Endothelial cell (in vitro differentiated cells): ENCODE measurements around the gene TNFRSF8. TPM values are rescaled to one million over a fixed set of nuclear protein-coding genes. Genes with fewer than 3 reads are reported as not detected.

ENCODE experiments used
- DNase-seq: peaks from one replicate; pipeline ENCODE4 v3.0.0; 2021; ENCODE audit warnings: low spot score
- H3K27ac Mint-ChIP-seq: one replicate; pipeline ENCODE4 v1.8.0; 2021; ENCODE audit warnings: mixed read lengths, inconsistent platforms; ENCODE audit not compliant: unreplicated experiment
- H3K27me3 Mint-ChIP-seq: one replicate; pipeline ENCODE4 v1.8.0; 2021; ENCODE audit warnings: mild to moderate bottlenecking, moderate library complexity, mixed read lengths, inconsistent platforms; ENCODE audit not compliant: unreplicated experiment
- H3K36me3 Mint-ChIP-seq: one replicate; pipeline ENCODE4 v1.8.0; 2021; ENCODE audit warnings: mild to moderate bottlenecking, low read depth, mixed read lengths, inconsistent platforms; ENCODE audit not compliant: unreplicated experiment
- H3K4me1 Mint-ChIP-seq: one replicate; pipeline ENCODE4 v1.8.0; 2021; ENCODE audit warnings: mild to moderate bottlenecking, mixed read lengths, inconsistent platforms; ENCODE audit not compliant: unreplicated experiment
- H3K4me3 Mint-ChIP-seq: one replicate; pipeline ENCODE4 v1.8.0; 2021; ENCODE audit warnings: mild to moderate bottlenecking, mixed read lengths, inconsistent platforms; ENCODE audit not compliant: unreplicated experiment
- H3K9me3 Mint-ChIP-seq: one replicate; pipeline ENCODE4 v1.8.0; 2021; ENCODE audit warnings: mixed read lengths, inconsistent platforms; ENCODE audit not compliant: unreplicated experiment
- total RNA-seq: library from RNA; stranded (reverse); fragmentation: NEBNext Ultra II Directional; extraction: Animal tissue kit (Norgen Biotek cat#: 25700); gene quantifications from one replicate; pipeline ENCODE4 v1.2.1, GENCODE V29; 2021; ENCODE audit not compliant: unreplicated experiment
- TF ChIP-seq, protein P1 (sequence below): fragments of 200-600 bp; sonication (generic); IDR thresholded peaks from one replicate; pipeline ENCODE4 v1.5.0; 2021; ENCODE audit warnings: antibody characterized with exemption; ENCODE audit not compliant: unreplicated experiment

TNFRSF8 gene
- total RNA-seq, 1 donor from 2014 or later, result 1.9 TPM

DNA sequence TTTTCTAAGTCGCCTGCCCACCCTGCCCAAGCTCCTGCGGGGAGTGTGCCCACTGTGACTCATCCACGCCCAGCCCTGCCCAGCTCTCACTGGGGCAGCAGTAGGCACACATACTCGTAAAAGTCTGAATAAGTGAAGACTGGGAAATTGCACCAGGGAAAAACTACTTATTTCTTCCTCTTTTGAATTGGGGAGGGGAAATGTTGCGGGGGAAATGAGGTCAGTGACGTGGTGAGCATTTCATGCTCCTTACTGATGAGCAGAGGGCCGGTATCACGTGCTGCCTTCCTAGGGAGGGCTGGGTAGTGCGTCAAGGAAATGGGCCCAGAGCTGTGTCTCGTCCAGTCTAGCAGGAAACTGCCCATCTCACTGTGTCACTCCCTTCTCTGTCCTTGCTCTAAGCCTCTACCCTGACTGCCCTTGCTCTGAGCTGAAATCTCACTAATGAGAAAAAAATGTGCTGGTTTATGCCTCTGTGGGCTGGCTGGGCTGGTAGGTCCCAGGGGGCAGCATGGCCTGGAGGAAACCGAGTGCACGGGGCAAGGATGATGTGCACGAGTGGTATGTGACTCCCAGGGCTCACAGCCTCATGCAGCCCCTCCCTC, 90.2 kb downstream of the TNFRSF8 start:
- H3K27me3 Mint-ChIP-seq, result peaks cover 11% of the 10 kb centered on the region
- peaks cover 56% of the 10 kb centered on the region for H3K4me1 Mint-ChIP-seq
- no peak overlapping the region for H3K27ac Mint-ChIP-seq
- no peak for DNase-seq
- TF ChIP-seq, protein P1, sequence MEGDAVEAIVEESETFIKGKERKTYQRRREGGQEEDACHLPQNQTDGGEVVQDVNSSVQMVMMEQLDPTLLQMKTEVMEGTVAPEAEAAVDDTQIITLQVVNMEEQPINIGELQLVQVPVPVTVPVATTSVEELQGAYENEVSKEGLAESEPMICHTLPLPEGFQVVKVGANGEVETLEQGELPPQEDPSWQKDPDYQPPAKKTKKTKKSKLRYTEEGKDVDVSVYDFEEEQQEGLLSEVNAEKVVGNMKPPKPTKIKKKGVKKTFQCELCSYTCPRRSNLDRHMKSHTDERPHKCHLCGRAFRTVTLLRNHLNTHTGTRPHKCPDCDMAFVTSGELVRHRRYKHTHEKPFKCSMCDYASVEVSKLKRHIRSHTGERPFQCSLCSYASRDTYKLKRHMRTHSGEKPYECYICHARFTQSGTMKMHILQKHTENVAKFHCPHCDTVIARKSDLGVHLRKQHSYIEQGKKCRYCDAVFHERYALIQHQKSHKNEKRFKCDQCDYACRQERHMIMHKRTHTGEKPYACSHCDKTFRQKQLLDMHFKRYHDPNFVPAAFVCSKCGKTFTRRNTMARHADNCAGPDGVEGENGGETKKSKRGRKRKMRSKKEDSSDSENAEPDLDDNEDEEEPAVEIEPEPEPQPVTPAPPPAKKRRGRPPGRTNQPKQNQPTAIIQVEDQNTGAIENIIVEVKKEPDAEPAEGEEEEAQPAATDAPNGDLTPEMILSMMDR, result no peak
- no peak overlapping the region for H3K4me3 Mint-ChIP-seq
- H3K9me3 Mint-ChIP-seq, result no peaks in the 10 kb centered on the region
- H3K36me3 Mint-ChIP-seq, result peaks cover 4% of the 10 kb centered on the region

DNA sequence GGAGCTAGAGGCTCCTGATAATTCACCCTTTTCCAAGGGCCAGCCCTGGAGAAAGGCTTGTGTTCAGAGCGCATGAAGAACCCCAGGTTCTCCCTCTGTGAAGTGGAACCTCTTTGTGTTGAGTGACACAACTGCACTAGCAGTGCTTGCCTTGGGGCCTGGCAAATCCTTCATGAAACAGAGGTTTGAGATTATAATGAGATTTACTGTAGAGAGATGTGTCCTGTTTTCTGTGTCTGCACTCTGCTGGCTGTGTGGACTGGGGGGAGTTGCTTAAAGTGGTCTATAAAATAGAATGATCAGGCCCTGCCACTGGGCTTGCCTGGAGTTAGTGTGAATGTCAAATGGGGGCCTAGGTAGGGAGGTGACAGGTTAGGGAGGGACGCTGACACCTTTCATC, 92.2 kb downstream of the TNFRSF8 start:
- no peak for DNase-seq
- peaks cover 44% of the 10 kb centered on the region for H3K4me1 Mint-ChIP-seq
- no peak overlapping the region for H3K4me3 Mint-ChIP-seq
- no peak overlapping the region for H3K27ac Mint-ChIP-seq
- TF ChIP-seq, protein P1, result no peak
- no peaks in the 10 kb centered on the region for H3K9me3 Mint-ChIP-seq
- H3K36me3 Mint-ChIP-seq, result peaks cover 4% of the 10 kb centered on the region
- peaks cover 7% of the 10 kb centered on the region for H3K27me3 Mint-ChIP-seq

DNA sequence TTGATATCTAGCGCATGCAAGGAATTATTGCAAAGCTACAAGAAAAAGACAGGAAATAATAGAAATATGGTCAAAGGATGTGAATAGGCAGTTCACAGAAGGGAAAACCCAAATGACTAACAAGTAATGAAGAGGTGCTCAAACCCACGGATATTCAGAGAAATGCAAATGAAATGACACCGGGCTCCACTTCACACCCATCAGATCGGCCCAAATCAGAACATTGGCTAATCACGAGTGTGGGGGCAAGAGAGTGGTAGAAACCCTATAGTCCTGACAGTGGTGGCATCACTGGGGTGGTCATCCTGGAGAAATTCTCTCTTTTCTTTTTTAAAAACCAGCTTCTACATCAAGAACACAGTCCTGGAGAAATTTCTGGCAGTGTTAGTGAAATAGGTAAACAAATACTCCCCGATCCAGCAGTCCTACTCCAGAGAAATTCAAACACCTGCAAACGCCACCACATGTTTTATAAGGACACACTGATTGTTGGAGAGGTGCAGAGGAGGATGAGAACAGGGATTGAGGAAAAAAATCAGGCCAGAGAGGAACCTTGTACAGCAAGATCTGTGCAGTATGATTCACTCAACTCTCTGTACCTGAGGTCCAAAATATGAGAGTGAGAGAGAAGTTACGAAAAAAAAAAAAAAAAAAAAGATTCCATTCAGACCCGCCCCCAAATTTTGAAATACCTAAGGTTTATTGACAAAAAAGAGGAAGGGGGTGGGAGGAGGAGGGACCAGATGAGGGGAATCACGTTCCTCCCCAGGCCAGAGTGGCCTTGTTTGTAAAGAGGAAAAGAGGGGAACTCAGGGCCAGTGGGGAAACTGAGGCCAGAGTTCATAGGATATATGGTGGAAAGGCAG, 94.5 kb downstream of the TNFRSF8 start:
- no peaks in the 10 kb centered on the region for H3K9me3 Mint-ChIP-seq
- H3K4me3 Mint-ChIP-seq, result no peak overlapping the region
- peaks cover 4% of the 10 kb centered on the region for H3K27me3 Mint-ChIP-seq
- TF ChIP-seq, protein P1, result no peak
- no peak overlapping the region for H3K27ac Mint-ChIP-seq
- H3K36me3 Mint-ChIP-seq, result no peaks in the 10 kb centered on the region
- DNase-seq, result no peak
- H3K4me1 Mint-ChIP-seq, result peaks cover 45% of the 10 kb centered on the region

DNA sequence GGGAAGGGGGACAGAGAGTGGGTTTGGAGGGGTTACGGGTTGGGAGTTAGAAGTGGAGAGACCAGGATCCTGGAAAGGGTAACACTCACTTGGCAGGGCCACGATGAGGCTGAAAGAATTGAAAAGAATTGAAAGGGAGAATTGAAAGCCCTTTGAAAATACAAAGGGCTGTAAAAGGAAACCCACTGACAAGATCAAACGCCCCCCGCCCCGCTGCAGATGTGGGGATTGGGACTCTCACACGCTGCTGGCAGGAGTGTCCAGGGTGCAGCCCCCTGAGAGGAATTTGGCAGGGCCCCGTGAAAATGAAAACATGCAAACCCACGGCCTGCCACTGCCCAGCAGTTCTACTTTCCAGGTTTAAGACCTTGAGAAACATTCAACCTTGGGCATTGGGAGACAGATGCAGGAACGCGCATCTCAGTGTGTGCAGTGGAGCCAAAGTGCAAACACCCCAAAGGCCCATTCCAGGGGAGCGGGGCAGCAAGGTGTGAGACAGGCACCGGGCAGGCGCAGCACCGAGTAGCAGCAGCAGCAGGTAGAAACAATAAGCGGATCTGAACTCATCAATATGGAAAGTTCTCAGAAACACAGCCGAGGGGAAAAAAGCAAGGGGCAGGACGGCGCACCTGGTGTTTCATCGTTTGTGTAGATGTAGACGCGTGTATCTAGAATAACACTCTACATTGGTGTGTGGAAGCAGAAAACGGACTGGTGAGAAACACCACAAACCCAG, 95.4 kb downstream of the TNFRSF8 start:
- no peak overlapping the region for H3K27ac Mint-ChIP-seq
- TF ChIP-seq, protein P1, result no peak
- H3K4me3 Mint-ChIP-seq, result no peak overlapping the region
- peaks cover 7% of the 10 kb centered on the region for H3K36me3 Mint-ChIP-seq
- H3K27me3 Mint-ChIP-seq, result peaks cover 6% of the 10 kb centered on the region
- no peak for DNase-seq
- peaks cover 38% of the 10 kb centered on the region for H3K4me1 Mint-ChIP-seq
- H3K9me3 Mint-ChIP-seq, result no peaks in the 10 kb centered on the region
